ENCODE measurements around the gene SCN4B.

DNA sequence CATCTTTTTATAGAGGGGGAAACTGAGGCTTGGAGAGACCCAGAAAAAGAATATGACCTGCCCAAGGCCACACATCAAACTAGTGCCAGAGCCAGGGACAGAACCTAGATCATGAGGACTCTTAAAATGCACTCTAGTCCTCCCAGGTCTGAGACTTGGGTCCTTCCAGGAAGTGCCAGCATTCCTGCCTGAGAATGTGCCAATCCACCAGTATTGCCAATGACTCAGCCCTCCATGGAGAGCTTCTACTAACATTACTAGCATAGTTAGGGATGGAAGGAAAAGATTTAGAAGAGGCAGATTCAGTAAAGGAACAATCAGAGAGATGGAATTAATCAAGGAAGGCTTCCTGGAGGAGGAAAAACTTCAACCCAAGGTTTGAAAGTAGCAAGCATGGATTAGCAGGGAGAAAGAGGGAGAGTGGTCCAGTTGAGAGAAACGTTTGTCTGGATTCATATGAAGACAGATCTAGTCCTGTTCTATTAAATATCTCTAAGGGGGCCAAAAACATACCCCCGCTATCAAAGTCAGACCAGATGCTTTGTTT lies 45.8 kb downstream of the SCN4B start:
- TF ChIP-seq BCL11A (IDR thresholded peaks at IDR 0.05; ENCODE audit: low read depth in 2 of 2, low read length in 2 of 2) (no peak), CTCF (IDR thresholded peaks at IDR 0.05; ENCODE audit: control extremely low read depth in 1 of 3, insufficient read depth in 1 of 3, low read depth in 1 of 3, low read length in 3 of 3) (no peak), SUZ12 (IDR thresholded peaks at IDR 0.05; ENCODE audit: low read length) (no peak), ASH2L (IDR thresholded peaks at IDR 0.05; ENCODE audit: low read length) (no peak), CHD7 (IDR thresholded peaks at IDR 0.05; ENCODE audit: insufficient replicate concordance, low read length) (no peak), EZH2 (IDR thresholded peaks at IDR 0.05; ENCODE audit: low read depth, low read length, severe bottlenecking) (no peak), MAFK (IDR thresholded peaks at IDR 0.05; ENCODE audit: low read depth, low read length) (no peak), EGR1 (IDR thresholded peaks at IDR 0.05; ENCODE audit: borderline replicate concordance, low read depth, low read length) (no peak), SAP30 (IDR thresholded peaks at IDR 0.05; ENCODE audit: insufficient read depth, insufficient replicate concordance, low read length) (no peak), POLR2AphosphoS5 (IDR thresholded peaks at IDR 0.05; ENCODE audit: low read depth, low read length) (no peak), RNF2 (IDR thresholded peaks at IDR 0.05; ENCODE audit: borderline replicate concordance, low read depth, low read length, missing control alignments, poor library complexity, severe bottlenecking) (no peak), CREB1 (IDR thresholded peaks at IDR 0.05) (no peak), ZNF274 (IDR thresholded peaks at IDR 0.05; ENCODE audit: borderline replicate concordance, extremely low read depth, low read length) (no peak), EP300 (IDR thresholded peaks at IDR 0.05; ENCODE audit: borderline replicate concordance in 1 of 2, low read depth in 2 of 2, low read length in 2 of 2) (no peak)

Measured in H1 (cell line).